Stomach (tissue), 4 donors: ENCODE data around the gene CFAP221.

Experiments used
- EP300 ChIP-seq: sonication (generic); formaldehyde crosslinking; IDR thresholded peaks from one replicate; pipeline ENCODE4 v1.6.1; 2017; ENCODE audit warnings: antibody characterized with exemption
- POLR2A ChIP-seq, 4 donors: fragments of 450-650 bp; IDR thresholded peaks; one replicate each; pipeline ENCODE4 v1.6.1; 2016; ENCODE audit warnings: antibody characterized with exemption in 4 of 4, control low read depth in 2 of 4, mild to moderate bottlenecking in 1 of 4, moderate library complexity in 1 of 4
- POLR2AphosphoS5 ChIP-seq, 3 donors: sonication (generic); formaldehyde crosslinking; IDR thresholded peaks; one replicate each; pipeline ENCODE4 v1.6.1; 2016; ENCODE audit warnings: antibody characterized with exemption in 3 of 3
- TF ChIP-seq, protein P1 (sequence below), 7 experiments: fragments of 450-650 bp in 4 of 7; fragments of 200-600 bp in 3 of 7; sonication (generic) in 3 of 7; IDR thresholded peaks; one replicate each; pipeline ENCODE4 v1.5.1; 2016 to 2019; ENCODE audit warnings: antibody characterized with exemption in 7 of 7, control low read depth in 2 of 7, mild to moderate bottlenecking in 1 of 7

DNA sequence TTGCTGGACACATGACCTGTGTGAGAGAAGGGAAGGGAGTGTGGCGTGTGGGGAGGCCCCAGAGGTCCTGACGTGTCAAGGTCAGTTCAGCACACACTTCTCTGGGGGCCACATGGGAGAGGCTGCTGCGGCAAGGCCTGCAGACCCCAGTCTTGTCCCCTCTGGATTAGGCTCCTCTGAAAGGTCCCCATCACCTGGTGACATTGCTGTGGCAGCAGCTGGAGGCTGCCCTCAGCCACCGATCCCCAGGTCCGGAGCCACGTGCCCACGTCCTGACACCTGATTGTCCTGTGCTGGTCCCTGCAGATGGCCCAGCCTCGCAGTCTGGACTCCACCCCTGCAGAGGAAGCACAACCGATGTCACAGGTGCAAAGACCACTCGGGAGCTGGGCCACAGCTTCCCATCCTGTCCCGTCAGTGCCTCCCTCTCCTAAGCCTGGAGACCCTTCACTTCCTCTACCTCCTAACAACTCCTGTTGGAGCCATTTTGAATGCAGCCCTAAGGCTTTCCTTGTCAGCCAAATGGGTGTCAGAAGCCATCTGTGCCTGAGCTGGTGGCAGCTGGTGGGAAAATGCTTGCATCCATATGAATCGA is 147.5 kb downstream of the CFAP221 start:
- TF ChIP-seq POLR2A (IDR thresholded peaks at IDR 0.05), result no peak
- TF ChIP-seq, protein P1, sequence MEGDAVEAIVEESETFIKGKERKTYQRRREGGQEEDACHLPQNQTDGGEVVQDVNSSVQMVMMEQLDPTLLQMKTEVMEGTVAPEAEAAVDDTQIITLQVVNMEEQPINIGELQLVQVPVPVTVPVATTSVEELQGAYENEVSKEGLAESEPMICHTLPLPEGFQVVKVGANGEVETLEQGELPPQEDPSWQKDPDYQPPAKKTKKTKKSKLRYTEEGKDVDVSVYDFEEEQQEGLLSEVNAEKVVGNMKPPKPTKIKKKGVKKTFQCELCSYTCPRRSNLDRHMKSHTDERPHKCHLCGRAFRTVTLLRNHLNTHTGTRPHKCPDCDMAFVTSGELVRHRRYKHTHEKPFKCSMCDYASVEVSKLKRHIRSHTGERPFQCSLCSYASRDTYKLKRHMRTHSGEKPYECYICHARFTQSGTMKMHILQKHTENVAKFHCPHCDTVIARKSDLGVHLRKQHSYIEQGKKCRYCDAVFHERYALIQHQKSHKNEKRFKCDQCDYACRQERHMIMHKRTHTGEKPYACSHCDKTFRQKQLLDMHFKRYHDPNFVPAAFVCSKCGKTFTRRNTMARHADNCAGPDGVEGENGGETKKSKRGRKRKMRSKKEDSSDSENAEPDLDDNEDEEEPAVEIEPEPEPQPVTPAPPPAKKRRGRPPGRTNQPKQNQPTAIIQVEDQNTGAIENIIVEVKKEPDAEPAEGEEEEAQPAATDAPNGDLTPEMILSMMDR (IDR thresholded peaks at IDR 0.05), result no peak
- no peak for TF ChIP-seq POLR2AphosphoS5 (IDR thresholded peaks at IDR 0.05)
- TF ChIP-seq EP300, result no peak
